H1 (cell line): Measurements from ENCODE around the gene C11orf71. TPM values are rescaled to one million over a fixed set of nuclear protein-coding genes. Genes with fewer than 3 reads are reported as not detected.

ENCODE experiments used
- CTCF ChIA-PET: fragments of 300-600 bp; sonication (Branson Sonifier 250); formaldehyde crosslinking; loops from one replicate; lab custom pipeline; 2021; ENCODE audit not compliant: partially characterized antibody; lab: Charles Lee
- POLR2A ChIA-PET: fragments of 300-600 bp; sonication (Branson Sonifier 250); formaldehyde crosslinking; loops from one replicate; lab custom pipeline; 2021; ENCODE audit warnings: inconsistent platforms; ENCODE audit not compliant: partially characterized antibody; lab: Charles Lee
- DNase-seq, 2 experiments: peaks; one replicate each; pipeline versions ENCODE4 v3.0.0 to v3.0.0-alpha.2; 2010 to 2022; ENCODE audit warnings: low spot score in 2 of 2, low read depth in 1 of 2, mixed read lengths in 1 of 2
- FAIRE-seq: peaks from 2 replicates; lab custom pipeline; 2011; peaks lifted over from hg19 to GRCh38; lab: Jason Lieb, UNC
- H2AFZ ChIP-seq: 2 replicates; pipeline ENCODE4 v1.8.1; 2012; ENCODE audit warnings: low read length, inconsistent platforms
- H2AK5ac ChIP-seq: 2 replicates; pipeline ENCODE4 v1.6.1; 2013; ENCODE audit warnings: low read depth, low read length
- H2BK120ac ChIP-seq: replicated peaks from 2 replicates; pipeline ENCODE3; 2013; ENCODE audit warnings: low read depth, low read length, inconsistent platforms
- H2BK12ac ChIP-seq: 2 replicates; pipeline ENCODE4 v1.6.1; 2013; ENCODE audit warnings: low read depth, low read length
- H2BK15ac ChIP-seq: 2 replicates; pipeline ENCODE4 v1.6.1; 2013; ENCODE audit warnings: low read length
- H2BK20ac ChIP-seq: 2 replicates; pipeline ENCODE4 v1.6.1; 2013; ENCODE audit warnings: low read length
- H2BK5ac ChIP-seq: 2 replicates; pipeline ENCODE4 v1.6.1; 2013; ENCODE audit warnings: low read depth, low read length
- H3K14ac ChIP-seq: 2 replicates; pipeline ENCODE4 v1.6.1; 2013; ENCODE audit warnings: inconsistent platforms; ENCODE audit not compliant: insufficient read length
- H3K18ac ChIP-seq: 2 replicates; pipeline ENCODE4 v1.6.1; 2013; ENCODE audit warnings: low read length; ENCODE audit errors: extremely low read depth
- H3K23ac ChIP-seq: 2 replicates; pipeline ENCODE4 v1.6.1; 2013; ENCODE audit warnings: inconsistent platforms; ENCODE audit not compliant: insufficient read length
- H3K23me2 ChIP-seq: 2 replicates; pipeline ENCODE4 v1.6.1; 2013; ENCODE audit warnings: low read depth, low read length
- H3K27ac ChIP-seq: 2 replicates; pipeline ENCODE4 v1.6.1; 2011; ENCODE audit warnings: low read depth, low read length, inconsistent platforms
- H3K27me3 ChIP-seq, 4 experiments: replicated peaks in 1 of 4; 1 replicate in 1 of 4; 2 replicates in 3 of 4; pipeline versions ENCODE4 v1.6.1 to v1.8.1; 2011 to 2013; ENCODE audit warnings: low read length in 3 of 4, mild to moderate bottlenecking in 3 of 4, inconsistent platforms in 2 of 4, mixed read lengths in 2 of 4, moderate library complexity in 1 of 4; ENCODE audit not compliant: control insufficient read depth in 3 of 4, insufficient read depth in 3 of 4; ENCODE audit errors: extremely low read depth in 1 of 4
- H3K36me3 ChIP-seq, 4 experiments: 2 replicates each; pipeline versions ENCODE4 v1.6.1 to v1.8.1; 2011 to 2013; ENCODE audit warnings: mild to moderate bottlenecking in 4 of 4, low read length in 3 of 4, moderate library complexity in 2 of 4, control low read depth in 1 of 4, inconsistent platforms in 1 of 4; ENCODE audit not compliant: insufficient read depth in 4 of 4, control insufficient read depth in 2 of 4
- H3K4ac ChIP-seq: replicated peaks from 2 replicates; pipeline ENCODE3; 2013; ENCODE audit warnings: low read length, low read depth, mixed read lengths, inconsistent platforms; ENCODE audit not compliant: insufficient read length
- H3K4me1 ChIP-seq, 4 experiments: replicated peaks in 1 of 4; 1 replicate in 1 of 4; 2 replicates in 3 of 4; pipeline versions ENCODE4 v1.6.1 to v1.8.1; 2011 to 2013; ENCODE audit warnings: low read length in 3 of 4, inconsistent platforms in 2 of 4, mixed read lengths in 1 of 4; ENCODE audit not compliant: insufficient read depth in 4 of 4, control insufficient read depth in 3 of 4
- H3K4me2 ChIP-seq, 2 experiments: 2 replicates each; pipeline versions ENCODE4 v1.6.1 to v1.8.1; 2011 to 2013; ENCODE audit warnings: low read depth in 2 of 2, low read length in 2 of 2, control low read depth in 1 of 2, inconsistent platforms in 1 of 2, mild to moderate bottlenecking in 1 of 2; ENCODE audit not compliant: insufficient read depth in 1 of 2
- H3K4me3 ChIP-seq, 4 experiments: fragments of 200-600, 300-600 bp in 1 of 4; sonication (generic), shearing (Covaris generic), sonication (Bioruptor Twin) in 1 of 4; 2 replicates each; pipeline versions ENCODE4 v1.5.1 to v1.8.1; 2011 to 2016; ENCODE audit warnings: low read length in 4 of 4, low read depth in 3 of 4, control low read depth in 2 of 4, inconsistent platforms in 2 of 4, mild to moderate bottlenecking in 2 of 4, mixed read lengths in 1 of 4, moderate library complexity in 1 of 4; ENCODE audit not compliant: insufficient read depth in 2 of 4; ENCODE audit errors: extremely low read depth in 1 of 4
- H3K56ac ChIP-seq: replicated peaks from 2 replicates; pipeline ENCODE3; 2013; ENCODE audit warnings: low read depth, mild to moderate bottlenecking, mixed read lengths, low read length, inconsistent platforms; ENCODE audit not compliant: insufficient read length
- H3K79me1 ChIP-seq: 2 replicates; pipeline ENCODE4 v1.6.1; 2013; ENCODE audit warnings: low read depth, low read length, control low read depth
- H3K79me2 ChIP-seq, 2 experiments: 2 replicates each; pipeline versions ENCODE4 v1.6.1 to v1.8.1; 2012 to 2013; ENCODE audit warnings: low read length in 2 of 2, mild to moderate bottlenecking in 2 of 2, inconsistent platforms in 1 of 2; ENCODE audit not compliant: insufficient read depth in 2 of 2, control insufficient read depth in 1 of 2
- H3K9ac ChIP-seq, 4 experiments: replicated peaks in 1 of 4; 1 replicate in 1 of 4; 2 replicates in 3 of 4; pipeline versions ENCODE4 v1.6.1 to v1.8.1; 2011 to 2013; ENCODE audit warnings: low read depth in 3 of 4, low read length in 3 of 4, control low read depth in 2 of 4, mild to moderate bottlenecking in 2 of 4, moderate library complexity in 2 of 4, inconsistent platforms in 1 of 4; ENCODE audit errors: extremely low read depth in 1 of 4
- H3K9me3 ChIP-seq, 2 experiments: 2 replicates each; pipeline versions ENCODE4 v1.6.1 to v1.8.1; 2012 to 2013; ENCODE audit warnings: mild to moderate bottlenecking in 2 of 2, moderate library complexity in 2 of 2, control low read depth in 1 of 2, inconsistent platforms in 1 of 2, low read depth in 1 of 2, low read length in 1 of 2, mixed read lengths in 1 of 2; ENCODE audit not compliant: insufficient read depth in 2 of 2
- H4K20me1 ChIP-seq, 2 experiments: replicated peaks in 1 of 2; 2 replicates each; pipeline versions ENCODE3 to v1.8.1; 2011 to 2013; ENCODE audit warnings: inconsistent platforms in 2 of 2, low read length in 2 of 2, mild to moderate bottlenecking in 1 of 2; ENCODE audit not compliant: insufficient read depth in 2 of 2, control insufficient read depth in 1 of 2
- H4K5ac ChIP-seq: 2 replicates; pipeline ENCODE4 v1.6.1; 2013; ENCODE audit warnings: low read length, low read depth, mixed read lengths, inconsistent platforms; ENCODE audit not compliant: insufficient read length
- H4K8ac ChIP-seq: 2 replicates; pipeline ENCODE4 v1.8.0; 2013; ENCODE audit warnings: mild to moderate bottlenecking, moderate library complexity, low read length, inconsistent platforms; ENCODE audit not compliant: insufficient read depth; ENCODE audit errors: extremely low read depth
- H4K91ac ChIP-seq: replicated peaks from 2 replicates; pipeline ENCODE3; 2013; ENCODE audit warnings: low read length, mixed read lengths, inconsistent platforms; ENCODE audit not compliant: insufficient read length
- ATF3 ChIP-seq: IDR thresholded peaks from 2 replicates; pipeline ENCODE4 v1.6.1; 2011; ENCODE audit warnings: low read depth, mild to moderate bottlenecking, low read length; ENCODE audit not compliant: insufficient read depth
- BCL11A ChIP-seq, 2 experiments: IDR thresholded peaks; one replicate each; pipeline ENCODE4 v1.6.1; 2011; ENCODE audit warnings: low read depth in 2 of 2, low read length in 2 of 2, mild to moderate bottlenecking in 2 of 2
- CBX8 ChIP-seq: fragments of 300-800, 300-1000 bp; sonication (generic); IDR thresholded peaks from 2 replicates; pipeline ENCODE4 v1.7.1; 2016; ENCODE audit warnings: low read depth, low read length, borderline replicate concordance
- JUN ChIP-seq: IDR thresholded peaks from 2 replicates; pipeline ENCODE4 v1.6.1; 2011; ENCODE audit warnings: low read depth, mild to moderate bottlenecking, improper control_type of control experiment, low read length
- KDM5A ChIP-seq: fragments of 200-600 bp; IDR thresholded peaks from 2 replicates; pipeline ENCODE4 v1.7.1; 2012; ENCODE audit warnings: mild to moderate bottlenecking, low read length, inconsistent platforms, mixed read lengths
- POU5F1 ChIP-seq: IDR thresholded peaks from 2 replicates; pipeline ENCODE4 v1.6.1; 2011; ENCODE audit warnings: low read depth, mild to moderate bottlenecking, low read length, moderate library complexity
- SP1 ChIP-seq: IDR thresholded peaks from 2 replicates; pipeline ENCODE4 v1.6.1; 2011; ENCODE audit warnings: low read depth, low read length
- YY1 ChIP-seq: IDR thresholded peaks from 2 replicates; pipeline ENCODE4 v1.6.1; 2011; ENCODE audit warnings: low read depth, mild to moderate bottlenecking, low read length
- whole genome bisulfite sequencing, 2 experiments: shearing (Covaris generic) in 1 of 2; methylation state at CpG; one replicate each; pipeline versions ENCODE4 v1.1.6 to v1.1.7; 2013 to 2015; ENCODE audit warnings: low lambda C conversion rate in 2 of 2, mixed read lengths in 2 of 2, inconsistent platforms in 1 of 2, low coverage in 1 of 2, missing lambda C conversion rate in 1 of 2; ENCODE audit not compliant: insufficient replicate concordance in 2 of 2, insufficient coverage in 1 of 2, insufficient read length in 1 of 2; ENCODE audit errors: extremely low coverage in 1 of 2, missing lambda C conversion rate in 1 of 2; 5-methylcytosine and 5-hydroxymethylcytosine counted together
- polyA plus RNA-seq, 7 experiments: library from polyadenylated mRNA; depleted of rRNA in 3 of 7; stranded (reverse) in 5 of 7; unstranded in 2 of 7; fragments of >200 nt in 5 of 7; fragments of 200-250 nt in 2 of 7; gene quantifications; 1 replicate in 5 of 7; 2 replicates in 1 of 7; 4 replicates in 1 of 7; pipeline versions ENCODE4 v1.2.1 to v1.2.3, GENCODE V29; 2011 to 2013; ENCODE audit warnings: missing spikeins in 2 of 7, mixed read lengths in 2 of 7
- total RNA-seq: library from RNA; stranded (reverse); fragmentation: NEBNext Ultra II Directional; extraction: Animal tissue kit (Norgen Biotek cat#: 25700); gene quantifications from 2 replicates; pipeline ENCODE4 v1.2.1, GENCODE V29; 2021

Gene C11orf71
- total and polyA plus RNA-seq, 2 of the 8 experiments (the other 6 are each of a cell fraction or from before 2014, with no cell fraction given), result 5.4 to 8.7 TPM

DNA sequence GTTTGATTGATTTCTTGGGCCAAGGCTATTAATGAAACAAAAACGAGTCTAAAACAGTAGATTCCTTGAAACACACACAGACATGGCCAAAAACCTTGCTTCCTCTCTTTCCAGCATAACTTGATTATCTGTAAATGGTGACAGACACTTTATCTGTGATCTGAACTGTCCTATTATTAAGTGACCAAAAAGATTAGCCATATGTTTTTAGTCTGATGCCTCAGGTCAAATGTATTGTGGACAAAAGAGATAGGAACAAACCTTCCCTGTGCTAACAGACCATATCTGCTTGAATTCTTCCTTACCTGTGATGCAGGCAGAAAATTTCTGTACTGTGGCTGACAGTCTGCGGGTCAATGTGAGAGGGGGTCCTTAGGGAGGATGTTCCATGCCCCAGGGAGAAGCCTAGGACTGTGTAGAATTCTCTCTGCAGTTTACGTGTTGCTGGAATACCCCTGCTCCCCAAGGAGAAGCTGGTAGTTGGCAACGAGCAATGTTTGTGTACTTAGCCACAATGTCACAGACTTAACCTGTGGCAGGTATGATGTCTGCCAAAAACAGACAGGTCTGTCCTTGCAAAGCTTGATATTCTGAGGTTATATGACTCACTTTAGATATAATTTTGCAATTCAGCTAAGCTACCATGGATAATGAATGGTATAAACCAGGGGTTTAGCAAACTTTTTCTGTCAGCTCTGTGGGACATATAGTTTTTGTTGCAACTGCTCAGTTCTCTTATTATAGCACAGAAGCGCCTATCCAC is 31.2 kb downstream of the C11orf71 start:
- Histone ChIP-seq H2BK12ac (no peak overlapping the region), H4K91ac (no peak overlapping the region), H2BK15ac (no peak overlapping the region), H3K9ac (no peak overlapping the region), H3K56ac (no peak overlapping the region), H3K4me3 (no peak overlapping the region), H2AFZ (no peak overlapping the region), H3K27ac (no peak overlapping the region), H3K4ac (no peak overlapping the region)
- CTCF ChIA-PET, result interaction anchor here (0.9 to 2.6 kb wide), 4 partner anchors 8 to 65 kb away, joined by 3 to 9 read pairs (median 4); no protein-coding TSS in a partner anchor
- no peak for TF ChIP-seq YY1
- no peak for TF ChIP-seq SP1
- no peak for TF ChIP-seq POU5F1
- TF ChIP-seq JUN, result no peak
- TF ChIP-seq ATF3, result no peak
- no peak for TF ChIP-seq BCL11A (IDR thresholded peaks at IDR 0.05; ENCODE audit: low read depth in 2 of 2, low read length in 2 of 2)
- TF ChIP-seq CBX8, result no peak
- no peak for TF ChIP-seq KDM5A
- TF ChIP-seq, all 59 proteins: peak for 0
- H2BK5ac ChIP-seq, result no peak overlapping the region
- no peak overlapping the region for H3K23ac ChIP-seq
- FAIRE-seq, result no peak
- H3K9me3 ChIP-seq, result no peaks in the 10 kb centered on the region
- POLR2A ChIA-PET, result interaction anchor here (0.5 kb wide), 1 partner anchor 39 kb away, joined by 3 read pairs; no protein-coding TSS in a partner anchor
- no peaks in the 10 kb centered on the region for H3K27me3 ChIP-seq
- H3K4me1 ChIP-seq, result peaks cover 0 to 6% (median 0%) of the 10 kb centered on the region in 4 experiments; a peak in 2 of 7 replicates
- no peak overlapping the region for H4K8ac ChIP-seq
- no peak overlapping the region for H3K4me2 ChIP-seq
- H3K79me1 ChIP-seq, result no peaks in the 10 kb centered on the region; the same call in 1 of the 2 replicates
- no peak for DNase-seq
- H3K14ac ChIP-seq, result no peak overlapping the region
- H4K5ac ChIP-seq, result no peak overlapping the region
- H3K23me2 ChIP-seq, result no peaks in the 10 kb centered on the region
- H3K79me2 ChIP-seq, result no peaks in the 10 kb centered on the region
- no peak overlapping the region for H2BK20ac ChIP-seq
- H3K18ac ChIP-seq, result no peak overlapping the region
- no peaks in the 10 kb centered on the region for H4K20me1 ChIP-seq
- WGBS, 2 experiments, result 83% methylated on average over 5 of the region's 5 CpGs; no CpG with 5 or more reads in 1 of the 2 experiments
- no peaks in the 10 kb centered on the region for H3K36me3 ChIP-seq
- H2BK120ac ChIP-seq, result no peak overlapping the region
- no peak overlapping the region for H2AK5ac ChIP-seq
